HFFc6 (cell line): ENCODE data around the gene GRIK4. TPM values are rescaled to one million over a fixed set of nuclear protein-coding genes. Genes with fewer than 3 reads are reported as not detected.

Source experiments
- DNase-seq: peaks from one replicate; pipeline ENCODE4 v3.0.0-alpha.2; 2018
- H3K27ac Mint-ChIP-seq: 2 replicates; pipeline ENCODE4 v1.8.0; 2020; ENCODE audit warnings: mild to moderate bottlenecking, mixed read lengths
- H3K27me3 Mint-ChIP-seq: 2 replicates; pipeline ENCODE4 v1.8.0; 2021; ENCODE audit warnings: mild to moderate bottlenecking, moderate library complexity, mixed read lengths; ENCODE audit not compliant: insufficient read depth
- H3K36me3 Mint-ChIP-seq: 2 replicates; pipeline ENCODE4 v1.8.0; 2021; ENCODE audit warnings: low read depth, mixed read lengths
- H3K4me1 Mint-ChIP-seq: 2 replicates; pipeline ENCODE4 v1.8.0; 2020; ENCODE audit warnings: low read depth, mixed read lengths
- H3K4me3 Mint-ChIP-seq: 2 replicates; pipeline ENCODE4 v1.8.0; 2020; ENCODE audit warnings: mild to moderate bottlenecking, moderate library complexity, mixed read lengths
- H3K9me3 Mint-ChIP-seq: 2 replicates; pipeline ENCODE4 v1.8.0; 2020; ENCODE audit warnings: mild to moderate bottlenecking, mixed read lengths
- CTCF ChIP-seq: fragments of 200-600 bp; sonication (generic); IDR thresholded peaks from 2 replicates; pipeline ENCODE4 v1.5.0; 2021; ENCODE audit warnings: antibody characterized with exemption, mild to moderate bottlenecking
- total RNA-seq, 6 experiments: library from RNA; stranded (reverse); fragmentation: NEBNext Ultra II Directional; extraction: Animal tissue kit (Norgen Biotek cat#: 25700); gene quantifications; 2 replicates in 1 of 6; 3 replicates in 5 of 6; pipeline ENCODE4 v1.2.3, GENCODE V29; 2021

Gene GRIK4
- total RNA-seq, 6 experiments from 2014 or later = not detected

GRCh38 chr11:120890609-120891320, 379.2 kb downstream of the GRIK4 start:
- no peak overlapping the region for H3K4me3 Mint-ChIP-seq
- H3K4me1 Mint-ChIP-seq = no peaks in the 10 kb centered on the region
- H3K27me3 Mint-ChIP-seq = peaks cover 17% of the 10 kb centered on the region
- no peak for TF ChIP-seq CTCF
- DNase-seq = no peak
- H3K9me3 Mint-ChIP-seq = no peaks in the 10 kb centered on the region
- H3K36me3 Mint-ChIP-seq = no peaks in the 10 kb centered on the region
- no peak overlapping the region for H3K27ac Mint-ChIP-seq

DNA sequence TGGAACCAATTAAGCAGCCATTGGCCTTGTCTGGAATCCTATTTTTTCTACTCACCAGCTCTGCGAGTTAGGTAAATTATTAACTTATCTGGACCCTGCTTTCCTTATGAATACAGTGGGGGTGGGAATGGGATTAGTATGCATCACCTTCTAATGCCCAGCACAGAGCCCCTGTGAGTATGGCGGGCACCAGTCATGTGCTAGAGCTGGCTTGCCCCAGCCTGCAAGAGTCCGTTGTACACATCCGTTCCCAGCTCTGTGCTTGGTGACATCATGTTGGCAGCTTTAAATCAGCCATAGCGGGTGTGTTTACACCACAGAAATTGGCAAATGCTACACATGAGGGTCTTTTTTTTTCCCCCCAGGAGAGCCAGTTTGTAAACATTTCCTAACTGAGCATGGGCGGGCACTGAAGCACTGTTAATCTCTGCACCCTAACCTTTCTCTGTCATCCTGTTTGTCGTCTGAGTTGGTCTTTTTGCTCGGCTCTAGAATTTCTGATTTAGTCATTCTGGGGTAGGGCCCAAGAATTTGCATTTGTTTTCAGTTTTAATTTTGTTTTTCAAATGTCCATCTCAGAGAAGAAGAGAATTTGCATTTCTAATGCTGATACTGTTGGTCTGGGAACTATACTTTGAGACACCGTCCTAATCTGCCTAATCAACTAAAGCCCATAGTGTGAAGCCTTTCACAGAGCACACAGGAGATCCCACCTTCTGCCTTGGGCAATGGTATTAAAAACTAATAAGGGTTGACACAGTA, 382.1 kb downstream of the GRIK4 start:
- peaks cover 17% of the 10 kb centered on the region for H3K27me3 Mint-ChIP-seq
- H3K27ac Mint-ChIP-seq = no peak overlapping the region
- H3K9me3 Mint-ChIP-seq = no peaks in the 10 kb centered on the region
- no peak for TF ChIP-seq CTCF
- no peak for DNase-seq
- no peaks in the 10 kb centered on the region for H3K4me1 Mint-ChIP-seq
- H3K4me3 Mint-ChIP-seq = no peak overlapping the region
- no peaks in the 10 kb centered on the region for H3K36me3 Mint-ChIP-seq

DNA sequence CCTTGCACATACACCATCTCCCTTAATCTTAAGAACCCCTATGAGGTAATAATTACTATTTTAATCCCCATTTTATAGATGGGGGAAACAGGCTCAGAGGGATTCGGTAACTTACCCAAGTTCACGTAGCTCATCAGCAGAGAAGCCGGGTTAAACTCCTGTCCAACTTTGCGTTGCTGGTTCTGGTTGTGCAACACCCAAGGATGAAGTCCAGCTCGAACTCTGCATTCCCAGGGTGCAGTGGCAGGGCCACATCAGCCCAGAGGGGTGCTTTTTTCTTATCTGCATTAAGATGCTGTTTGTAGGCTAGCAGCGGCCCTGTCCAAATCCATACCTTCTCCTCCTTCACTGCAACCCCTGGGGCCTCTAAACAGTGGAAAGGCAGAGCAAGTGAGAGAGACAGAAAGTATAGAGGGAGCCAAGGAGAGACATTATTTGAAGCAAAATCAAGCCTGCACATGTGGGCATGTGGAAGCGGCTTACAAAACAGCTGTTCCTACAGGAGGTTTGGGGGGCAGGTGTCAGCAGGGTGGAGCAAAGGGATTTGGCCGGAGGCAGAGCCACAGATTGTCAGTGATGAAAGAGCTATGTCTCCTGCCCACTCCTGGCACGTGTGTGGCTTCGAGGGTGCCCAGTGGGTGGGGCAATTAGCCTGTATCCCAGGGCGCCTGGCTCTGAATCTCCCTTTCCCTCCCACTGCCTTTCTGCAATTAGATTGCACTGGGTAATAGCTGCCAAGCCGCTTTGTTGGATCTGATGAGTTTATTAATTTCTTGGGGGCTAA, 382.8 kb downstream of the GRIK4 start:
- H3K27me3 Mint-ChIP-seq = peaks cover 17% of the 10 kb centered on the region
- H3K27ac Mint-ChIP-seq = no peak overlapping the region
- no peak for TF ChIP-seq CTCF
- H3K9me3 Mint-ChIP-seq = no peaks in the 10 kb centered on the region
- no peaks in the 10 kb centered on the region for H3K4me1 Mint-ChIP-seq
- H3K36me3 Mint-ChIP-seq = no peaks in the 10 kb centered on the region
- no peak overlapping the region for H3K4me3 Mint-ChIP-seq
- DNase-seq = no peak

GRCh38 chr11:120896687-120897086, 385.1 kb downstream of the GRIK4 start:
- H3K4me1 Mint-ChIP-seq = no peaks in the 10 kb centered on the region
- no peak for DNase-seq
- no peaks in the 10 kb centered on the region for H3K9me3 Mint-ChIP-seq
- no peak overlapping the region for H3K4me3 Mint-ChIP-seq
- no peaks in the 10 kb centered on the region for H3K36me3 Mint-ChIP-seq
- no peak overlapping the region for H3K27ac Mint-ChIP-seq
- no peak for TF ChIP-seq CTCF
- peaks cover 17% of the 10 kb centered on the region for H3K27me3 Mint-ChIP-seq

DNA sequence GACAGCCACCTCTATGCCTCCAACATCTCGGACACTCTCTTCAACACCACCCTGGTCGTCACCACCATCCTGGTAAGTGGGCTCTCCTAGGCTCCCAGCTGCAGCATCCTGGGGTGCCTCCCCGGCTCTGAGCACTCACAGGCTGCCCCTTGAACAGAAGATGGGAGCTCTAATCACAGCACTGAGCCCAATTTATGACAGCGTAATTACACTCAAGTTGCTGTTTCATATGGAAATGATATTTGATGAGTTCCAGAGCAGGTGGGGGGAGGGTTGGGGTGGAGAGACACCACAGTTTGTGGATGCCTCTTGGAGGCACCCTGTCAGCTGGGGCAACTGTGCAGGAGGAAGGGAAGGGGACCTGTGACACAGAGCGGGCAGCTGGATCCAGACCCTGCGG, 387.0 kb downstream of the GRIK4 start:
- H3K27me3 Mint-ChIP-seq = peaks cover 12% of the 10 kb centered on the region
- no peak for TF ChIP-seq CTCF
- no peak overlapping the region for H3K27ac Mint-ChIP-seq
- H3K36me3 Mint-ChIP-seq = no peaks in the 10 kb centered on the region
- H3K4me3 Mint-ChIP-seq = no peak overlapping the region
- H3K4me1 Mint-ChIP-seq = no peaks in the 10 kb centered on the region
- H3K9me3 Mint-ChIP-seq = no peaks in the 10 kb centered on the region
- no peak for DNase-seq
